ENCODE measurements around the gene CD24.

Gene CD24

GRCh38 chr6:106961801-106962200 is 12.7 kb downstream of the CD24 start:
- H3K4me3 ChIP-seq (ENCODE audit: low read depth, low read length), result no peak overlapping the region
- no peak for DNase-seq (ENCODE audit: low read depth)
- TF ChIP-seq CTCF (IDR thresholded peaks at IDR 0.05; ENCODE audit: insufficient read depth, low read depth, low read length, missing control alignments), result no peak

GRCh38 chr6:106961136-106961535 is 13.4 kb downstream of the CD24 start:
- TF ChIP-seq CTCF (IDR thresholded peaks at IDR 0.05; ENCODE audit: insufficient read depth, low read depth, low read length, missing control alignments), result no peak
- DNase-seq (ENCODE audit: low read depth), result no peak
- H3K4me3 ChIP-seq (ENCODE audit: low read depth, low read length), result no peak overlapping the region

GRCh38 chr6:106959985-106960384 is 14.5 kb downstream of the CD24 start:
- TF ChIP-seq CTCF (IDR thresholded peaks at IDR 0.05; ENCODE audit: insufficient read depth, low read depth, low read length, missing control alignments), result no peak
- DNase-seq (ENCODE audit: low read depth), result no peak
- H3K4me3 ChIP-seq (ENCODE audit: low read depth, low read length), result no peak overlapping the region

GRCh38 chr6:106939848-106940247 is 34.7 kb downstream of the CD24 start:
- DNase-seq (ENCODE audit: low read depth), result peak; percentile 74
- no peak overlapping the region for H3K4me3 ChIP-seq (ENCODE audit: low read depth, low read length)
- TF ChIP-seq CTCF (IDR thresholded peaks at IDR 0.05; ENCODE audit: insufficient read depth, low read depth, low read length, missing control alignments), result no peak

- no peak for TF ChIP-seq CTCF (IDR thresholded peaks at IDR 0.05; ENCODE audit: insufficient read depth, low read depth, low read length, missing control alignments)
- no peak overlapping the region for H3K4me3 ChIP-seq (ENCODE audit: low read depth, low read length)
- DNase-seq (ENCODE audit: low read depth), result no peak
Measured at GRCh38 chr6:106939208-106939607, 35.3 kb downstream of the CD24 start.

- no peak overlapping the region for H3K4me3 ChIP-seq (ENCODE audit: low read depth, low read length)
- TF ChIP-seq CTCF (IDR thresholded peaks at IDR 0.05; ENCODE audit: insufficient read depth, low read depth, low read length, missing control alignments), result no peak
- DNase-seq (ENCODE audit: low read depth), result peak; percentile 49
Measured at GRCh38 chr6:106927531-106928398, 46.8 kb downstream of the CD24 start.

- no peak for DNase-seq (ENCODE audit: low read depth)
- no peak for TF ChIP-seq CTCF (IDR thresholded peaks at IDR 0.05; ENCODE audit: insufficient read depth, low read depth, low read length, missing control alignments)
- no peak overlapping the region for H3K4me3 ChIP-seq (ENCODE audit: low read depth, low read length)
Measured at GRCh38 chr6:106925948-106926347, 48.6 kb downstream of the CD24 start.
